HG03066 (cell line): ENCODE measurements around the gene NMNAT3.

Source experiments
- ATAC-seq: cut with Tn5 transposase; IDR thresholded peaks from one replicate; pipeline ENCODE4 v1.9.1; 2021; ENCODE audit warnings: low read depth; ENCODE audit not compliant: unreplicated experiment

The NMNAT3 gene

DNA sequence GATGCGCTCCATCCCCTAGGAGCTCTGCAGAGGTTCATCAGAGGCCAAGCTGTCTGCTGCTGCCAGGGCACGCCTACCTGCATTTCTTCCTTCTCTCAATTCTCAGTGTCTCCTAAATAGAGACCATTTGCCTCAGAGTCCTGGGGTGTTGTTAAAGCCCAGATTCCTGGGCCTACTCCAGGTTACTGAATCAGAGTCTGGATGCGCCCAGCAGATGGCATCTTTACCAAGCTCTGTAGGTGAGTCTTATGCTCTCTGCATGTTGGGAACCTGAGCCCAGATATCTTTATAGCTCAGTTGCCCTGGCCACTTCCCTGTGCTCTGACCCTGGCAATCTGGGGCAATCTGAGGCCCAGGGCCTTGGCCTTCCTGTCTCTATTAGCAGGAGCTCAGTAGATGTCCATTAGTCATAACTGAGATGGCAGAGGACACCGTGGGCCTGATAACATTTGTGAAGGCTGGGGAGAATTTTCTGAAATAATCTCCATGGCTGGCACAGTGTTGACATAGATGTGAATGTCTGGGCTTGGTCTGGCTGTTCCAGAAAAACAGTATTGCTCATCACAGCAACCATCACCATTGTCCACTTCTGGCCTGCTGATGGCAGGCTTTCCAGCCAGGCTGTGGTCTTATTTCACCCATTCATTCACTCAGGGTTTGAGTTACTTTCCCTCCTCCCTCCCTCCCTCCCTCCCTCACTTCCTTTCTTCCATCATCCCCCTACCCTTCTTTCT is 125.0 kb downstream of the NMNAT3 start:
- no peak for ATAC-seq

DNA sequence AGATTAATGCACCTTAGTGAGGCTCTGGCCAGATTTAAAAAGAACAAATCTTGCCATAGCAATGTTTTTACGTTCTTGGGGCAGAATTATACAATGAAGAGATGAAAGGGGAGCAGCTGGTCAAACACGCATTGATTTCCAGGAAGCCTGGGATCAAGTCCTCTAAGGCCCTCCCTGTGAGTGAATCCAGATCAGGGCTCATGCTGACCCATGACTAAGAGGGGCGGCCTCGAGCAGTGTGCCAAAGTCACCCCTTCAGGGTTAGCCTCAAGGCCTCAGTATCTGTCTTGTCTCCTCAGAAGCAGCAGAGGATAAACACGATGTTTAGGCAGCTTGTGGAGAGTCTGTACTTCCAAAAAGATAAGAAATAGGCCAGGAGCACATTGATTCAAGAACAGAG is 129.0 kb downstream of the NMNAT3 start:
- ATAC-seq = no peak

DNA sequence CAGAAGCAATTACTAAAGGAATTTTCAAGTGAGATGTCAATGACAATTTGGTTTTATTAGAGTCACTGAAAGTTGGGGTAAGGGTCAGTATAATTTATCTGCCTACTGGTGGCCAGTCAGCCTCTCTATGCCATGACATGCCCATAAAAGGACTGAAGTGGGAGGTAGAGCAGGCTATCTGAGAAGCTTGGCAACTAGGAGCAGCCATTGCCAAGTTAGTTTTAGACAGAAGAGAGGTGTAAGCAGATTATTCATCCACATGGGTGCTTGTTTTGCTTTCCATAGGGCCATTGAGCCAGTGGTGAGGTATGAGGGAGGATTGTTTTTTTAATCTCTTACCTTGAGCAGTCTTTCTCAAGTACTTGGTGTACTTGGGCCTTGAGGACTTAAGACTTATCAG is 130.1 kb downstream of the NMNAT3 start:
- no peak for ATAC-seq

DNA sequence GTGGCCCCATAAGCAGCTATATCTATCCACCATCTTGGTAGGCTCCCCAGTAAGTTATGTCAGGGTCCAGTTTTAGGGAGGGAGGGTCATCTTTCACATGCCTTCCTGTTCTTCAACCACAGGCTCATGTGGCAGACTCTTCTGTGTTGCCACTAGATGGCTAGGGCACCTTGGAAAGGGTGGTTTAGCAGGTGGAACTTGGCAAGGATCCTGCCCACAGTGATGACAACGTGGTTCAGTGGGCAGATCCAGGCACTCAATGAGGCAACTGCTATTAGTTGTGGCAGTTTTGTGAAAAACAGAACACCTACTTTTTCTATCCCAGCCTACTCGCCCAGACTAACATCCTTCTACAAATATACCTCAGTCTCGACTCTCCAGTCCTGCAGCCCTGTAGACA is 131.0 kb downstream of the NMNAT3 start:
- no peak for ATAC-seq

DNA sequence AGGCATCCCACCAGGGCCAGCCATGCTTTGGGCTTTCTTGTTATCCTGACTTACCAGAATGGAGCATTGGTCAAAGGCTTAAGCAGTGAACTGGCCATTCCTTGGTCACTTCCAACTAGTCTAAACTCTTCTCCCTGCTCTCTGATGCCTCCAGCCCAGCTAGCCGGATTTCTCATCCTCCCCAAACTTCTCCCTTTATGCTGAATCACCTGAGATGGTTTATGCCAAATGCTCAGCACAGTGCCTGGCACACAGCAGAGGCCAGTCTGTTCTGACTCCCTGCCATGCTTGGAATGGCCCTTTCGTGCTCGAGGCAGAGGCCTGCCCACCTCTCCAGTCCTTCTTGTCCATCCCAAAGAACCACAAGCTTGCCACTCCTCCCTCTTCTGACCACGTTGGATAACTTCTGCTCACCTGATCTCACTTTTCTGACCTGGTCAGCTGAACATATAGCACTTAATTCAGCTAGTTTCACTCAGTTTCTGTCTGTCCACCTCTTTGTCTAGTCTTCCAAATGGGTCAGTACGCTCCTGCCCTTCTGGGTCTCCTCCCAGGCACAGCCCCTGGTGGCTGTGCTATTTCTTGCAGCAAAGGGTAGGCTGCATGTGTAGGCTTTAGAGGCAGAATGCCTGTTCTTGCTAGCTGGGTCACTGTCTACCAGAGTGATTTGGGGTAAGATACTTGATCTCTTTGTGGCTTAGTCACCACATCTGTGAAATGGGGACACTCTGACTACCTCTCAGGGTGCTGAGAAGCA is 136.1 kb downstream of the NMNAT3 start:
- ATAC-seq = no peak

DNA sequence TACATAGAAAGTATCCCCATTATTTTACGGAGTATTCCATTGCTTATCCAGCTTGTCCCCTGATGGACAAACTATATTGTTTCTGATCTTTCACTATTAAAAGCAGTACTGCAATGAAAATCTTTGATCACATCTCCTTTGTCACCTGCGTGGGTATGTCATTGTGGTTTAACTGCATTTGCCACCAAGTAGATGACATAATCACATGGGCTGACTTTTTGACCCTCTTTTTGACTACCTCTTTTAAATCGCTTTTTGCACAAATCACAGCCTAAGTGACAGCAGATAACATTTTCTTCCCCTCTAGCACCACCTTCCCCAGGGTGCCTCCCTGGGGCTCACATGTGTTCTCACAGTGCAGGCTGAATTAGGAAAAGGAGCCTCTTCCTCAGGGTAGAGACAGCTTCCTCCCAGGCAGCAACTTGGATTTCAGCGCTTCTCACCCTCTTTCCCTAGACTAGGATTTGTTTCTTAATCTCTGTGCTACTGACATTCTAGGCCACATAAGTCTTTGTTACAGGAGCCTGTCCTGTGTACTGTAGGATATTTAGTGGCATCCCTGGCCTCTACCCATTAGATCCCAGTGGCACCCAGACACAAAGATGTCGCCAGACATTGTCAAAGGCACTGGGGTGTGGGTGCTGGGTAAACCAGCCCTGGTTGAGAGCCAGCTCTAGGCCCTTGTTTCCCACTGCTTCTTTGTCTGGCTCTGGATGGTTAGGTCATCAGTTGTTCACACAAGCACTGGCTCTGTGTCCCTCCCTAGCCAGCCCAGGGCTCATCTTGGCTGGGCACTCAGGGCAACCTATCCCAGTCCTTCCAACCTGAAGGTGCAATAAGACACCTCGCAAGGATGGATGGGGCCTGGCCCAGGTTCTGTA is 136.9 kb downstream of the NMNAT3 start:
- no peak for ATAC-seq

DNA sequence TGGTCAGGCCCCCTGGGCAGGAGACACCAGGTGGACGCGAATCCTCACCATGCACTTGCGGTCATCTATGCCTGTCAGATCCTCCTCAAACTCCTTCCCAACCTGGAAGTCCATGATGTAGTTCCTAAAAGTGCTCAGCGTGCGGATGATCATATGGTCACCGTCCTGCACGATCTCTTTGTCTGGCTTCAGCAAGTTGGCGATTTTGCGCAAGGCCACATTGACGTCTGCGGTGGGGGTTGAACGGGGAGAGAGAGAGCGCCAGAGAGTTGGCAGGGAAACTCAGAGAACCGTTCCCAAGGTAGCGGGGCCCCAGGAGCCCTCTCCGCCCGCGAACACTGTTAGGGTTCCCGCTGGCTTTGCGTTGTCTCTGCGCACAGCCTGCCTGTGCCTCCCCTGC is 139.0 kb downstream of the NMNAT3 start:
- no peak for ATAC-seq

DNA sequence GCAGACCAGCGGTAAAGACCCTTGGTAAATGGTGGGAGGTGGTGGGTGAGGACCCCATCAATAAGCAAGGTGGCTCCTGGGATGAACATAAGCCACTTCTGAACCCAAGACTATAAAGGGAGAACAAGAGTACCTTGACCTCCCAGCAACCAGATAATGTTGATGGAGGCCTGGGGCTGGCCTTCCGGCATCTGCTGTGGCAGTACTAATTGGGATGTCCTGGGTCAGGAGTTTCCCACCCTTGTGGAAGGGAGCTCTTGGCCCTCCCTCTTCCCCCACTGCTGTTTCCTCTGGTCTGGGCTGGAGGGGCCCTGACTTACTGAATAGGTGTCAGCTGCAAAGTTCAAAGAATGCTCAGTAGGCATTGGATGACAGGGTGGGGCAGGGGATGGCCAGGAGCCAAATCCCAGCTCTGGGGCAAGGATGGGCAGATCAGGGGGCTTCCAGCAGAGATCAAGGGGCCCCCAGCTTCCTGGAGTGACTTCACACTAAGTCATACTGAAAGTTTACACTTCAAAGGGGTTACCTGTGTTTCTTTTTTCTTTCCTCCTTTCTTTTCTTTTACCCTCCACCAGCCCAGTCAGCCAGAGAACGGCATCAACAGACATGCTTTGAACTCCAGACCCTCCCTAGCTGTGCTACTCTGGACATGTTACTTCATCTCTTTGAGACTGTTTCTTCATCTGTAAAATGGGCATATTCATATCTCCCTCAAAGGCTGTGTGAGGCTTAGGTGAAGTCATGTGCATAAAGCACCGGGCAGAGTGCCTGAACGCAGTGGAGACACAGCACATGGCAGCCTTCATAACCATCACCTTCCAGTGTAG is 139.8 kb downstream of the NMNAT3 start:
- ATAC-seq = no peak

DNA sequence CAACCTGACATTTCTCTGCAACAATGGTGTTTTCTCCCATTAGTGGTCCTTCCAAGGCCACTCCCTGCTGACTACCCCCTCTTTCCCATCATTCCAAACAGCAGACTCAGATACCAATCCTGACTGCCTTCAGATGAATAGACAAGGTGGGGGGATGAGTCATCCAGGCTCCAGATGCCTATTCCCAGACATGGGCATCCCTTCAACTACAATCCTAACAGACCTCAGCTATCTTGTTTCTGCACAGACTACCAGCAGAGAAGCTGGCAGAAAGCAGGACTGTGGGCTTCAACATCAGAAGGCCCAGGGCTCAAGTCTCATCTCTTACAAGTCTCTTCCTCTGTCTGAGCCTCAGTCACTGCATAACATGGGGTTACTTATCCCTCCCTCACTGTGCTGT is 140.4 kb downstream of the NMNAT3 start:
- no peak for ATAC-seq

DNA sequence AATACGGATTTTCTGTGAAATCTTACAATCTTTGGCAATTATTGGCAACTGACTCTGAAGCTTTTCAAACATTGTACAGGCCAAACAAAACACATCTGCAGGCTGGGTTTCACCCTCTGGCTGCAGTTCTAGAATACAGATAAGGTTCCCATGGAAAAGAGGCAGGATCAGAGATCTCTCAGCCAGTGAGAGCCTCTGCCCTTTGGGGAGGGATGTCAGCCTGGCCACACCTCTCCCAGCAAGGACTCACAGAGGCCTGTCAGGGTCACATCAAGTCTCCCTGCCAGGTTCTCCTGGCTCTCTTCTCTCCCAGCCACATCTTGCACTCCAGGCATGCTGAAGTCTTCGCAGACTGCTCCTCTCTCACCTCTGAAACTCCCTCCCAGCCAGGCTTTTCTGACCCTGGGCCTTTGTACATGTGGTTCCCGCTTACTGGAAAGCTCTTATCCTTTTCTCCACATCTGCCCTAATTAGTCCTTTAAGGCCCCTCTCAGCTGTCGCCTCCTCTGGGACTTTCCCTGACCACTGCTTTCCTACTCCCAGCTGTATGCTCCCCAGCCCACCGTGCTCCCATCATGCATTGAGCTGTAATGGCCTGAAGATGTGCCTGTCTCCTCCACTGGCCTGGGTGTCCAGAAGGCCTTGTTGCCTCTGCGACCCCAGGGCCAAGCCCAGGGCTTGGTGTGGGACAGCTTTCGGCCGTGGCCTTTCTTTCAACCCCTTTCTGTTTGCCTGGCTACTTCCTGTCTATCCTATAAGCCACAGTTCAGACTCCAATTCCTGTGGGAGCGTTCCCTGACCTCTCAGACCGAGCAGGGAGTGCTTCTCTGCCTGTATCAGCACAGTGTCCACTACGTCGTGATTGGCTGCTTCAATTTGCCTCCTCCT is 142.5 kb downstream of the NMNAT3 start:
- ATAC-seq = no peak

DNA sequence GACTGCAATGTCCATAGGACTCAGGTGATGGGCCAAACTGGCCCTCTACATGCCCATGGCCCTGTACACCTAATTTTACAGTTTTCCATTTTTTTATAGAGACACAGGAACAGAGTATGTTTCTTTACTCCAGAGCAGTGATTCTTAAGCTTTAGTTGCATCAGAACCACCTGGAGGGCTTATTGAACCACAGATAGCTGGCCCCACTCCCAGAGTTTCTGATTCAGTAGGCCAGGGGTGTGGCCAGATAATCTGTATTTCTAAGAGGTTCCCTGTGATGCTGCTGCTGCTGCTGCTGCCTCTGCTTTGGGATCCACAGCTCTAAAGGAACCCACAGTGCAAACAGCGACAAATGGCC is 143.3 kb downstream of the NMNAT3 start:
- ATAC-seq = peak; percentile 77

DNA sequence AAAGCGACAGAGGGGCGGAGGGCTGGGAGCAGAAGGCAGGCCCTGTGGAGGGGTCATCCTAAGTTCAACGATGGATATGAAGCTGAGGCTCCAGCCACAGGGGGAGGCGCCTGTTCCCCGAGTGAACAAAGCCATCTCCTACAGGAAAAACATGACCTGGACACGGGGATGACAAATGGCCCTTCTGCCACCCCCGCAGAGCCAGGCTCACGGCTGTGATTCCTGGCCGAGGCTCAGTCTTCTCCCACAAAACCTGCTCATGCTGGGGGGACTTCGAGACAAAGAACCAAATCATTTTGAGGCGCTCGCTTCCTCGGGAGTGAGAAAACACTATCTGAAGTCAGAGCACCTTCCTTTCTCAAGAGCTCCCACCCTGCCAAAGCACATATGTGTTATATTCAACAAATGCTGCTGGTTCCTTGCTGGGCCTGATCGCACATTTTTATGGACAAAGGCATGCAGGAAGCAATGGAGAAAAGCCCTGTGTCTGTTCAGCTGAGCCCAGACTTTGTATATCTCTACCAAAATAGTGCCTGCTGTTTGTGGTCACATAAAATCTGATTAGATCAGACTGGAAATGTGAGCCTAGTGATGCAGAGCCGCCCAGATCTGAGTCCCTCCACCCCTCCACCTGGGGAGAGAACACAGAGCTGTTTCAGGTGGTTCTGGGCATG is 143.9 kb downstream of the NMNAT3 start:
- peak; percentile 32 for ATAC-seq

DNA sequence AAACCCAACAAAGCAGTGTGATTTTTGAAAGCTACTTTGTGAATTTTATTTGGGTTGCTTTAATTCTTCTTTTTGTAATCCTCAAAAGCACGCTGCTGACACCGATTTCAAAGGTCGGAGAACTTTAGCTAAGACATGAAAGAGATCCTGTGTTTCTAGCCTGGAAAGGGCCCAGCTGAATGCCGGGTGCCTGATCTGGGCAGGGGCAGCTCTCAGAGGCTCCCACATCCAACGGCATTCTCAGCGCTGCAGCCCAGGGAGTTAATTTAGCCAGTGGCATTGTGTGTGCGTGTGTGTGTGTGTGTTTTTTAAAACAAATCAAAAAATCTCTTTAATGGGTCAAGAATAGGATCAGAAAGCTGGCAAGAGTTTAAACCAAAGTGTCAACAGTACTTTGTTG is 144.8 kb downstream of the NMNAT3 start:
- no peak for ATAC-seq

DNA sequence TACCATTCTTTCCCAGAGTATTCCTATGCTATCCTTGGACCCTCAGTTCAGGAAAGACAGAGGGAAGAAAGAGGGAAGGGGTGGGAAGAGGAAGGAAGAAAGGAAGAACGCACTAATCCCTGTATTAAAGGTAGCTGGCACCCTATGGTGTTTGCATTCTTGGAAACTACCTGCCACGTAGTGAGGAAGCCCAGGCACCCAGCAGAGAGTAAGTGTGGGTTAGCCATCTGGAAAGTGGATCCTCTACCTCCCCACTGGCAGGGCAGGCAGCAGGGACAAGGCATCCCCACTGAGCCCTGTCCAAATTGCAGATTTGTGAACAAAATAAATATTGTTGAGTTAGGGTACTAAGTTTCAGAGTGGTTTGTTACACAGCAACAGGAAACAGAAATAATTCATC is 147.1 kb downstream of the NMNAT3 start:
- ATAC-seq = no peak

DNA sequence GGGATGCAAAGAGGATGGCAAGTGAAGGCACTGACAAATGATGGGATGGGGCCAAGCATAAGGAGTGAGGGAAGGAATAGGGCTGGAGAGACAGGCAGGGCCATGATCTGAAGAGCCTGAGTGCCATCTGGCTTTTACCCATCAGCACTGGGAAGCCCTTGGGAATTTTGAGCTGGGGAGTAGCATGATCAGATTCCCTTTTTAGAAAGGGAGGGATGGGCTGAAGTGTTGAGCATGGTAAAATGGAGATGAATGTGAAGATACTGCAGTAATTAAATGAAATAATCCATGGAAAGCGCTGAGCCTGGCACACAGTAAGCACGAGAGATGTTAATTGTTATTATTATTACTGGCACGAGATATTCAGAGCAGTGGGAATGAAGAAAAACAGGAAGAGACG is 148.1 kb downstream of the NMNAT3 start:
- ATAC-seq = no peak

DNA sequence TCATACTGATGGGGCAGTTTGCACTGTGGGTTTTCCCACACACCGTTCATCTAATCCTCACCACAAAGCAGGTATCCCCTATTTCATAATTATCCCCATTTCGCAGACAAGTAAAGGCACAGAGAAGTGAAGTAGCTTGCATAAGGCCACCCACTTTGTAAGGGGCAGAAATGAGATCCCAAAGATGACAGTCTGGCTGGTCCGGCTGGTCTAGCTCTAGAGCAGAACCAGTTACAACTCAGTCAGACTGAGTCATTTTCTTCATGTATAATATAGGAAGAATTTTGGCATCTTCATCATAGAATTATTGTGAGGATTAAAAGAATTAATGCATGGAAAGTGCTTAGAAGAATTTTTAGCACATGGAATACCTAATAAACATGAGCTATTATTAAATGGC is 148.8 kb downstream of the NMNAT3 start:
- ATAC-seq = no peak

DNA sequence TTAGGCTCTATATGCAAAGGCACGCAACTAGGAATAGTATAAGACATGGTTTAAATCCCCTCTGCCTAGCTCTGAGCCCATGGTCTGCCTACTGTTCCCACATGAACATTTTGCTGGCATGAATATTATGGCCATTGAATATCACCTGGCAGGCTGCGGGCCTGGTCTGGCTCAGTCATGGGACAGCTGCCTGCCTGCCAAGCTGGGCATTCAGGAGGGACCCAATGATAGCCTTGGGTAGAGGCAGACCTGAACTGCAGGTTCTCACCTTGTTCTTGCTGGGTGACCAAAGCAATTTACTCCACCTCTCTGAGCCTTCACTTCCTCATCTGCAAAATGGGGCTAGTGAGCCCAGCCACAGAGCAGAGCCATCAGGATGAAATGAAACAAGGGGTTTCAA is 149.5 kb downstream of the NMNAT3 start:
- ATAC-seq = no peak

DNA sequence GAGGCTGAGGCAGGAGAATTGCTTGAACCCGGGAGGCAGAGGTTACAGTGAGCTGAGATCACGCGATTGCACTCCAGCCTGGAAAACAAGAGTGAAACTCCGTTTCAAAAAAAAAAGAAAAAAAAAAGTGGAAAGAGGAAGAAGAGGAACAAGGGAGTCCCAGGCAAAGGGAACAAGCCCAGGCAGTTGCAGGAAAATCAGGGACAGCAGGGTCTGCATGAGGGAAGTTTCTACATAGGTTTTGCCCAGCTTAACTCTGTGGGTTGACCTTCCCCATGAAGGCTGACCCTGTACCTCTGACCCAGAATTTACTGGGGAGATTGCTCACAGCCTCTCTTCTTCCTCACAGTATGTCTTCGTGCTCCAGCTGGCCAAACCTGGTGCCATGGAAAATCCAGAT is 150.5 kb downstream of the NMNAT3 start:
- no peak for ATAC-seq

DNA sequence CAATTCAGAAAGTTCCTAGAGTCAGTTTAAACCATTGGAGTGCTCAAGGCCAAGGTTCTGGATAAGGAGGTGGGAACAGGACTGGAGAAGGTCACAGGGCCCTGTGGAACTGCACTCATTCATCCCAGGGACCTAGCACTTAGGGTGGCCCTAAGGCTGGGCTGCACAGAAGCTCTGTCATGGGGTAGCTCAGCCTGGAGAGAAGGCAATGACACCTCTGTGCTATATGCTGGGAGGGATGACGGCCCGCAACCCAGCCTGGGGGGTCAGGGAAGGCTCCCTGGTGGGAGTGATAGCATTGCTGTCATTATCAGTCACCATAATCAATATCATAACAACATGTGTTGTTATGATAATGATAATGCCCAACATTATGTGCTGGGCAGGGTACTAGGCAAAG is 151.6 kb downstream of the NMNAT3 start:
- ATAC-seq = no peak
